Skeletal muscle tissue (tissue), 4 donors: ENCODE measurements around the gene TBRG4. TPM values are rescaled to one million over a fixed set of nuclear protein-coding genes. Genes with fewer than 3 reads are reported as not detected.

Experiments
- H3K27ac ChIP-seq: one replicate; pipeline ENCODE4 v1.7.0; 2013; ENCODE audit warnings: mild to moderate bottlenecking, low read depth, low read length, inconsistent platforms
- H3K27me3 ChIP-seq, 3 donors: one replicate each; pipeline ENCODE4 v1.7.0; 2013; ENCODE audit warnings: low read length in 3 of 3; ENCODE audit not compliant: control insufficient read depth in 3 of 3, insufficient read depth in 3 of 3
- H3K36me3 ChIP-seq, 3 donors: one replicate each; pipeline ENCODE4 v1.7.0; 2013; ENCODE audit warnings: low read length in 3 of 3; ENCODE audit not compliant: control insufficient read depth in 3 of 3, insufficient read depth in 3 of 3
- H3K4me1 ChIP-seq, 3 donors: one replicate each; pipeline ENCODE4 v1.7.0; 2013; ENCODE audit warnings: low read length in 3 of 3, mild to moderate bottlenecking in 3 of 3; ENCODE audit not compliant: control insufficient read depth in 3 of 3, insufficient read depth in 3 of 3
- H3K4me3 ChIP-seq, 3 donors: one replicate each; pipeline ENCODE4 v1.7.0; 2013; ENCODE audit warnings: low read length in 3 of 3
- H3K9ac ChIP-seq, 3 donors: one replicate each; pipeline ENCODE4 v1.7.0; 2013; ENCODE audit warnings: low read length in 3 of 3, mild to moderate bottlenecking in 3 of 3, moderate library complexity in 2 of 3, low read depth in 1 of 3
- H3K9me3 ChIP-seq, 3 donors: one replicate each; pipeline ENCODE4 v1.7.0; 2013; ENCODE audit warnings: low read length in 3 of 3; ENCODE audit not compliant: control insufficient read depth in 3 of 3
- total RNA-seq: library from RNA; depleted of rRNA; stranded (reverse); fragments of >200 nt; gene quantifications from one replicate; pipeline ENCODE4 v1.2.3, GENCODE V29; 2014
- donor health status: Osteomylitis.

Gene TBRG4
- total RNA-seq, 1 donor from 2014 or later = 52.7 TPM

DNA sequence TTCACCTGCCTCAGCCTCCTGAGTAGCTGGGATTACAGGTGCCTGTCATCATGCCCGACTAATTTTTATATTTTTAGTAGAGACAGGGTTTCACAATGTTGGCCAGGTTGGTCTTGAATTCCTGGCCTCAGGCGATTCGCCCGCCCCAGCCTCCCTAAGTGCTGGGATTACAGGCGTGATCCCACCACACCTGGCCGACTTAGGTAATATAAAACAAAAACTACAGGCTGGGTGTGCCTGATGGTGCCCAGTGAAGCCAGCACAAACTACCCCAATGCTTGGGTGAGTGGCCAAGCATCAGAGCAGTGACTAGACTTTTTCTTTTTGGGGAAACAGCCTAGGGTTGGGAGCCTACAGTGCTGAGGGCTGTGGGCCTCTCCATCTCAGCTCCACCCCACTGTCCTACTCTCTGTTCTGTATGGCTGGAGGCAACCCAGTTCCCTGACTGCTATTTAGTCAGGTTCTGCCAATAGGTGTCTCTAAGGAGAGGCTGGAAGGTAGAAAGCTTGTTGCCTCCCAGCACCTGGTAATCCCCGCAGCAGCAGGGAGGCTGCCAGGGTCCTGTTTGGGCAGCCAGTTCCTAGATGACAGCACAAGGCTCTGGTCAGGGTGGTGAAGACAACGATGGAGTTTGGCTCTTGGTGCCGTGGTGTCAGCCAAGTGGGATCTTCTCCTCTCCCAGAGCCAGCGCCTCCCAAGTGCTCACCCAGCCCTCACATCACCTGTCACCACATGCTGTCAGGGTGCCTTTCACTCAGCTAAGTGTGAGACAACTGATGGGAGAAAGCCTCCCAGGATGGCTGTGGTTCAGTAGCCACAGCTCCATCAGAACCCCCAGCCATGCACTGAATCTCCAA is 12.3 kb downstream of the TBRG4 start:
- Histone ChIP-seq H3K27me3 (no peaks in the 10 kb centered on the region), H3K27ac (no peak overlapping the region), H3K9ac (no peak overlapping the region), H3K4me1 (peaks cover 0 to 4% (median 4%) of the 10 kb centered on the region in 3 donors), H3K36me3 (peaks cover 53 to 58% (median 56%) of the 10 kb centered on the region in 3 donors), H3K4me3 (no peak overlapping the region), H3K9me3 (no peaks in the 10 kb centered on the region)

DNA sequence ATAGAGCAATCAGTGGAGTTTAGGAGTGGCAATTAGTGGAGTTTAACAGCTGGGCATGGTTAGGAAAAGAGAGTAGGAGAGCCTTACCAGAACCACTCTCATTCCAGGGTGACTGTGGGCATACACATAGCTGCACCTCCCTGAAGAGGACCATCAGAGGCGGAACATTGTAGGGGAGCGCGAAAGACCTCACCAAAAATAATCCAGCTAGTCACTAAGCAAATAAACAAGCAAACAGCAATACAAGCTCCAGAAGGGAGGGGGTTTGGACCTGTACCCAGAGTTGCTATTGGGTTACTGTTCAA is 18.6 kb downstream of the TBRG4 start:
- Histone ChIP-seq H3K36me3 (peaks cover 0 to under 1% (median 0%) of the 10 kb centered on the region in 3 donors), H3K27me3 (peaks cover 0 to 8% (median 7%) of the 10 kb centered on the region in 3 donors), H3K9ac (no peak overlapping the region), H3K4me1 (peaks cover 0 to 4% (median 0%) of the 10 kb centered on the region in 3 donors), H3K9me3 (no peaks in the 10 kb centered on the region), H3K27ac (no peak overlapping the region), H3K4me3 (no peak overlapping the region)

DNA sequence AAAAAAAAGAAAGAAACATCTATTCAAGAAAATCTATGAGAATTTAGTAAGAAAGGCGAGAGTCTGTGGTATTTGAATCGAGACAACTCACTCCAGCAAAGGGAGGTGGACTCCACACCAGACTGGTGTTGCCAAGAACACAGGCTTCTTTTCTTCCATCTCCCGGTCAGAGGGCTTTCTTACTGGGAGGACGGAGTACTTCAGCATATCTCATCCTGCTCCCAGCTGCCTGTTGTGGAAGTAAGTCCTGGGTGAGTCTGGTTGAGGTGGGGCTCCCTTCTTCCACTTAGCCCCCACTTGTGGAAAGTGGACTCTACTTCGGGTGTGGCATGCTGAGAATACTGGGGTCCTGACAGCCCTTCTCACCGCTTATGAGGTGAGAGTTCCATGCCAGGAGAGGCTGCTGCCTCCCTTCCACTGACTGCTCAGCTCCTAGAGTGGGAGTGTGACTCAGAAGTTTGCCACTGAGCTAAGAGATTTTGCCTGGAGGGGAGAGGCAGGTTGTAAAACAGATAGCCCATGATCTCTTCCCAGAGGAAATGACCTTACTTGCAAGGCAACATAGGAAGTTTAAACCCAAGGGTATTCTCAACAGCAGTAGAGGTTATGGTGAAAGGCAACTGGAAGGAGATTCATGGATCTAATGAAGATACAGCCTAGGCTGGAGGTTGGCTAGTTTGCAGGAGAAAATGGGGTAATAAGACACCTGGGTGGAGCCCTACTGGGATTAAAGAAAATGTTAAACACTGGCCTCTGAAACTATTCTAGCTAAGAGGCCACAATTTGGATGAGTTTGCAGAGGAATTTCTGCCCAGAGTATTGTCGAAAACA is 19.2 kb downstream of the TBRG4 start:
- H3K27me3 ChIP-seq = peaks cover 0 to 8% (median 7%) of the 10 kb centered on the region in 3 donors
- H3K27ac ChIP-seq = no peak overlapping the region
- H3K9me3 ChIP-seq = no peaks in the 10 kb centered on the region
- peaks cover 0 to 5% (median 0%) of the 10 kb centered on the region in 3 donors for H3K4me1 ChIP-seq
- H3K36me3 ChIP-seq = no peaks in the 10 kb centered on the region
- no peak overlapping the region for H3K4me3 ChIP-seq
- H3K9ac ChIP-seq = no peak overlapping the region

DNA sequence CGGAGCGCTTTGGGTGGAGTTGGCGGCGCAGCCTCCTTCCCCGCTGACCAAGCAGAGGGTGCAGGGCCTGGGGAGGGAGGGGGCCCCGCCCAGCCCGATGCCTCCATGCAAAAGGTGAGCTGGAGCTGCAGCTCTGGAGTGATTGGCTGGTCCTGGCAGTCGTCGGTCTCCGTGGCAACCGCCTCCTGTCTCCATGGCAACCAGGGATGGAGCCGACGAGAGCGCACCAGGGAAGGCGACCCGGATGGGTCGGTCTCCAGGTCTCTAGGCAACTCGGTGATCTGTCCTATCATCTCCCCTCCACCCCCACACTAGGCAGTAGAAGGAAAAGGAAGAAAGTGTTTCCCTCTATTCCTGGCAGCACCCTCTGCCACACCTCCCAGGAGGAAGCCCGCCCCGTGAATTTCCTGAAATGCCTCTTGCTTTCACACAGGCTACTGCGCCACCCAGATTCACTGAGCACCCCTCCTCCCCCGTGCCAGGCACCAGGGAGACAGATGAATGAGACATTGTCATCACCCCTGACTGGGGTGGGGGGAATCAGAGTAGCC is 22.1 kb downstream of the TBRG4 start:
- peaks cover 0 to 5% (median 0%) of the 10 kb centered on the region in 3 donors for H3K4me1 ChIP-seq
- peak overlapping the region; percentile 66 to 72 (median 66) for H3K4me3 ChIP-seq
- peak overlapping the region; percentile 45 to 69 (median 51) for H3K9ac ChIP-seq
- H3K27ac ChIP-seq = no peak overlapping the region
- H3K9me3 ChIP-seq = no peaks in the 10 kb centered on the region
- no peaks in the 10 kb centered on the region for H3K36me3 ChIP-seq
- H3K27me3 ChIP-seq = peaks cover 0 to 8% (median 7%) of the 10 kb centered on the region in 3 donors

DNA sequence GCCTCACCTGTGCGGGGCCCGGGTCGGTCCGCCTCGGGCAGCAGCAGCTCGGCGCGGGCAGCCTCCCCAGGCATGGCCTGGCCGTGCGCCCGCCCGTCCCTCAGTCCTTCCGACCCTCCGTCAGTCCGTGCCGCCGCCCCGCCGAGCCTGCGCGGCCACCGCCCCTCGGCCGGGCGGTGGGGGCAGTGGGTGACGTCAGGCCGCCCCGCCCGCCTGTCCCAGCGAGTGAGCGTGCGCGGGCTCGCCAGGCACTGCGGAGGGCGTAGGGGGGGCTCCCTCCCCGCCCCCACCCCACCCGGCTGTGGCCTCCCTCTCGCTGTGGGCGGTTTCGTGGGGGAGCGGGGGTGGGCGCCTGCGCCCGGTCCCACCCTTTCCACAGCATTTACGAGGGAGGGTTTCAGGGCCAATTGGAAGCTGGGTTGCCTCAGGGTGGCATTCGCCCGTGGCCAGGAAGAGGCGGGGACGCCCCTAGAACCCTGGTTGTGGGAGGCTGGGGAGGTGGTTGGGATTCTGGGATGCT is 22.6 kb downstream of the TBRG4 start, which contains the start of gene NACAD:
TSS of gene NACAD (minus strand) at position 149 of the 520 bp plus-strand sequence. CDS start at position 74, 75 bp downstream.
- H3K9ac ChIP-seq = peak within 1 kb of the TSS; percentile 45 to 69 (median 51)
- no peaks in the 10 kb centered on the region for H3K36me3 ChIP-seq
- H3K27ac ChIP-seq = no peak within 1 kb of the TSS
- peaks cover 0 to 5% (median 0%) of the 10 kb centered on the region in 3 donors for H3K4me1 ChIP-seq
- H3K9me3 ChIP-seq = no peaks in the 10 kb centered on the region
- peaks cover 0 to 8% (median 7%) of the 10 kb centered on the region in 3 donors for H3K27me3 ChIP-seq
- peak within 1 kb of the TSS; percentile 66 to 72 (median 66) for H3K4me3 ChIP-seq

DNA sequence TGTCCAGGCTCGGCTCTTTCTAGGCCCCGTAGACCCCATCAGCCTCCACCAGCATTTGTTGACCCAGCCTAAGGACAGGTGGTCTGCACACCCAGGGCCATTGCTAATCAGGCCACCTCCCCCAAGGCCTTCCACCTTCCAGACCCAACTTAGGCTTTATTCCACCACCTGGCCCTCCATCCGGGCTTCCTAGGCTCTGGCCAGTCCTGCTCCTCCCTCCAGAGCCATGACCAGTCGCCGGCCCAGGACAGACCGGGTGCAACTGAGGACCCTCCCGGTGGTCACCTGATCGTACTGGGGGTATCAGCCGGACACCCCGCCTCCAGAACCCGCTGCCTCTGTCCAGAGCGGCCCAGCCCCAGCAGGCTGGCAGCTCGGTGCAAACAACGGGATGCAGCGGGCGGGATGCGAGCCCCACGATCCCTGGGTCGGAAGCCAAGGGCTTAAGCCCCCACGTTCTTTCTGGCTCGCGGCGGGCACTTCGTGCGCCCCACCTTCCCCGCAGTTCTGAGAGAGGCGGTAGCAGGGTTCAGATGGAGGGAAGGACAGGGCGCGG is 23.3 kb downstream of the TBRG4 start:
- Histone ChIP-seq H3K9ac (peak overlapping the region in 1 of 3 donors; percentile 62), H3K27me3 (peaks cover 0 to 8% (median 7%) of the 10 kb centered on the region in 3 donors), H3K27ac (no peak overlapping the region), H3K9me3 (no peaks in the 10 kb centered on the region), H3K4me1 (peaks cover 0 to 5% (median 0%) of the 10 kb centered on the region in 3 donors), H3K4me3 (peak overlapping the region; percentile 22 to 58 (median 38)), H3K36me3 (no peaks in the 10 kb centered on the region)

DNA sequence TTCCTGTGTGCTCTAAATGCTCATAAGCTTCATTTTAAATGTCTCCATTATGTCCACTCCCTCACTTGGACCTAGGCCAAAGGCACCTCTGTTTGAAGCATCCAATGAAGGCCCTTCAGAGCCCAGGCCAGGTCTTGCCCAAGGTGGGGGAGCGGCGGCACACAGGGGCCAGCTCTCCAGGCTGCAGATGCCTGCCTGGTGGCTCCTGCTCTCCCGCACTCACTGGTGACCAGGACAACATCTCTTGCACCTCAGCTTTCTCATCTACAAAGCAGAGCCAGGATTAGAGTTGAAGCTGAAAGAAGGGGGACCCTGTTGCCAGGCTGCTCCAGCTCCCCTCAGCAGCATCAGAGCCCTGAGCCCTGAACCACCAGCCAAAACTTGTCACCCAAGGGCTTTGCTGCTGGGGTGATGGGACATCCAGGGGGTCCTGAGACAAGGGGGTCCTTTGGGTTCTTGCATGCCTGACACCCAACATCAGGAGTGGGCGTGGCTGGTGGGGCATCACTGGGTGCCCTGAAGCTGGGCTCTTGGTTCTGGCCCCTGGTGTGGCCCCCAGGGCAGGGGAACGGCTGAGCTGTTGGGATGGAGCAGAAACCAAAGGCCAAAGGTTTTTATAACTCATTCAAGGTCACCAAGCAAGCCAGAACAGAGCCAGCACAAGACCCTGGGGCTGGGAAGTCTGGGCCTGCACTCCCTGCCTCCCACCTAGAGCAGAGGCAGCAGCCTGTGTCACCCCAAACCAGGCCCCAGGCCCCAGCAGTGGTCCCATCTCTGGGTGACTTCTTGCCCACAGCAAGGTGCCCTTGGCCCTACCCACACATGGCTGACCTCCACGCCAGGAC is 24.0 kb downstream of the TBRG4 start:
- no peak overlapping the region for H3K9ac ChIP-seq
- no peak overlapping the region for H3K27ac ChIP-seq
- H3K4me3 ChIP-seq = peak overlapping the region in 1 of 3 donors; percentile 22
- peaks cover 0 to 8% (median 7%) of the 10 kb centered on the region in 3 donors for H3K27me3 ChIP-seq
- no peaks in the 10 kb centered on the region for H3K9me3 ChIP-seq
- no peaks in the 10 kb centered on the region for H3K36me3 ChIP-seq
- peaks cover 0 to 5% (median 0%) of the 10 kb centered on the region in 3 donors for H3K4me1 ChIP-seq

DNA sequence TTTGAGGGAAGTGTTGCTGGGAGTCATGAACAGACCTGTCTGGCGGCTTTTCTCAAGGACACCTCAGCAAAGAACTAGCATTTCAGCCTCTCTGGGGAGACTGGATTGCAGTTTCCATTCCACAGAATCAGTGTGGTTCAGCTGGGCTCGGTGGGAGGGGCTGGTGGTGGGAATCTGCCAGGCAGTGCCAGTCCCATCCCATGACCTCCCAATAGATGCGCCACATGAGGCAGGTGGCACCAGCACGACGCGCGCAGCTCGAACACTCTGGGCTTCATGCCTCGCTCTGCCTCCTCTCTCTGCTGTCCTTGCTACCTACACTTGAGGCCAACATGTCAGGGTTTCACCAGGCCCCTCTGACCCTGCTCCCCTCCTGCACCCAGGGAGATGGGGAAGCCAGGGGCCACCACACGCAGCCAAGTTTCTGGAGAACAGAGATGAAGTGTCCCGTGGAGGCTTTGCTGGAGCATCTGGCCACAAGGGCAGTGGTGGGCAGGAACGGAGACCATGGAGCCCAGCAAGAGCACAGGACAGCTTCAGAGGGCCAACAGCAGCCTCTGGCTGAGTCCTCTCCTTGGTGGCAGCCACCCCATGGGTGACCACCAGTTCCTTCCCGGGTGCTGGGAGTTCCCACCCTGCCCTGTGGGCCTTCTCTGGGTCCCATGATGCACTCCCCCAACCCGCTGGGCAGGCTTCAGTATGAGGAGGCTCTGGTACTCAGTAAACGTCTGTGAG is 25.0 kb downstream of the TBRG4 start:
- Histone ChIP-seq H3K27ac (no peak overlapping the region), H3K9ac (no peak overlapping the region), H3K36me3 (no peaks in the 10 kb centered on the region), H3K4me1 (peaks cover 0 to 5% (median 0%) of the 10 kb centered on the region in 3 donors), H3K9me3 (no peaks in the 10 kb centered on the region), H3K27me3 (peaks cover 0 to 8% (median 7%) of the 10 kb centered on the region in 3 donors), H3K4me3 (no peak overlapping the region)
